HepG2 (cell line): ENCODE data around the gene UBAC1. TPM values are rescaled to one million over a fixed set of nuclear protein-coding genes. Genes with fewer than 3 reads are reported as not detected.

Experiments used
- CAMTA2 ChIP-seq: sonication (generic); formaldehyde crosslinking; IDR thresholded peaks from 2 replicates; pipeline ENCODE4 v1.4.0; 2020; ENCODE audit warnings: mild to moderate bottlenecking, missing genetic modification reagents, borderline replicate concordance
- CREB1 ChIP-seq, 2 experiments: fragments of 450-650 bp in 1 of 2; IDR thresholded peaks; 2 replicates each; pipeline ENCODE4 v1.6.1; 2016 to 2017; ENCODE audit warnings: control low read depth in 1 of 2, mild to moderate bottlenecking in 1 of 2, missing compliant biosample characterization in 1 of 2, missing genetic modification characterization in 1 of 2
- EEA1 ChIP-seq: sonication (generic); formaldehyde crosslinking; IDR thresholded peaks from 2 replicates; pipeline ENCODE4 v1.5.1; 2020; ENCODE audit warnings: mild to moderate bottlenecking, missing genetic modification reagents, borderline replicate concordance
- FOSL2 ChIP-seq: sonication (generic); formaldehyde crosslinking; IDR thresholded peaks from 2 replicates; pipeline ENCODE4 v1.4.0; 2020; ENCODE audit warnings: missing genetic modification reagents
- IKZF4 ChIP-seq: sonication (generic); formaldehyde crosslinking; IDR thresholded peaks from 2 replicates; pipeline ENCODE4 v1.5.1; 2020; ENCODE audit warnings: borderline replicate concordance, mild to moderate bottlenecking, low read depth, missing genetic modification reagents; ENCODE audit errors: not compliant biosample characterization
- MAZ ChIP-seq, 2 experiments: sonication (generic) in 1 of 2; formaldehyde crosslinking in 1 of 2; IDR thresholded peaks; 2 replicates each; pipeline versions ENCODE4 v1.5.0 to v1.6.1; 2012 to 2020; ENCODE audit warnings: low read depth in 2 of 2, mild to moderate bottlenecking in 2 of 2, borderline replicate concordance in 1 of 2, improper control_type of control experiment in 1 of 2, low read length in 1 of 2, missing genetic modification reagents in 1 of 2, moderate library complexity in 1 of 2
- MBNL3 ChIP-seq: fragments of 250-450 bp; sonication (Bioruptor Pico); conservative IDR thresholded peaks from 2 replicates; pipeline ENCODE4 v1.8.0; 2022; ENCODE audit warnings: mild to moderate bottlenecking, inconsistent platforms
- RFXAP ChIP-seq: sonication (generic); formaldehyde crosslinking; IDR thresholded peaks from 2 replicates; pipeline ENCODE4 v1.4.0; 2020; ENCODE audit warnings: missing genetic modification reagents, borderline replicate concordance
- SYNCRIP ChIP-seq: fragments of 200-400 bp; formaldehyde crosslinking; IDR thresholded peaks from 2 replicates; pipeline ENCODE4 v1.6.1; 2018; ENCODE audit warnings: mild to moderate bottlenecking, low read depth, low read length; ENCODE audit not compliant: insufficient read depth
- ZKSCAN1 ChIP-seq: fragments of 150-350 bp; IDR thresholded peaks from 2 replicates; pipeline ENCODE4 v1.6.1; 2014; ENCODE audit warnings: low read length
- ZNF24 ChIP-seq: fragments of 450-650 bp; IDR thresholded peaks from 2 replicates; pipeline ENCODE4 v1.6.1; 2017; ENCODE audit warnings: antibody characterized with exemption, mild to moderate bottlenecking
- ZNF567 ChIP-seq: sonication (generic); formaldehyde crosslinking; IDR thresholded peaks from 2 replicates; pipeline ENCODE4 v1.8.1; 2023; ENCODE audit warnings: mild to moderate bottlenecking, missing genetic modification reagents, borderline replicate concordance
- polyA plus RNA-seq, 8 experiments: library from polyadenylated mRNA; depleted of rRNA in 3 of 8; stranded (reverse) in 7 of 8; unstranded in 1 of 8; fragments of >200 nt; fragmentation: Illumina TruSeq in 4 of 8; extraction: Trizol in 4 of 8; gene quantifications; 2 replicates each; pipeline versions ENCODE4 v1.2.1 to v1.2.3, GENCODE V29; 2011 to 2016; ENCODE audit warnings: low read depth in 4 of 8, missing spikeins in 1 of 8, mixed read lengths in 1 of 8; ENCODE audit not compliant: insufficient read depth in 1 of 8
- total RNA-seq, 5 experiments: library from RNA; depleted of rRNA; stranded (reverse); fragments of >200 nt; fragmentation: Illumina TruSeq; extraction: Trizol; gene quantifications; 2 replicates each; pipeline ENCODE4 v1.2.3, GENCODE V29; 2016; ENCODE audit warnings: low read depth in 1 of 5
- TF ChIP-seq, protein P1 (sequence below): sonication (generic); formaldehyde crosslinking; IDR thresholded peaks from 2 replicates; pipeline ENCODE4 v1.4.0; 2020; ENCODE audit warnings: missing genetic modification reagents, borderline replicate concordance

The UBAC1 gene
- total and polyA plus RNA-seq, 2 of the 13 experiments (the other 11 are each of a cell fraction or from before 2014, with no cell fraction given): 32.2 to 34.1 TPM

DNA sequence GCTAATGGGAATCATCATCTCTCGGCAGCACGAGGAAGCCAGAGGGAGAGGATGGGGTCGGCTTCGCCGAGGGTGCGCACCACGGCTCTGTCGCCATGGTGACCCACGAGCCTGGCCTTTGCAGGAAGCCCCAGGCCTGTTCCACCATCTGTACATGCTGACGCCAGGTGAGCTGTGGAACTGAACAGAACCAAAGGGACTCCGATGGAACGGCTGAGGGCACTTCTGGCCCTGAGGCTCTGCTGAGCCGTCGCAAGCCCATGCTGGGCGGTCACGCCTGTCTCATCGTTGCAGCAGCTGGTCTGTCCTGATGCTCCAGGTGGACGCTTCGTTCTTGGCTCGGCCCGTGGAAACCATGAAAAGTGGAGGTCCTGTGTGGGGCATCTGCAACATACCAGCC is 34.6 kb upstream of the UBAC1 start (continued):
- TF ChIP-seq, protein P1, sequence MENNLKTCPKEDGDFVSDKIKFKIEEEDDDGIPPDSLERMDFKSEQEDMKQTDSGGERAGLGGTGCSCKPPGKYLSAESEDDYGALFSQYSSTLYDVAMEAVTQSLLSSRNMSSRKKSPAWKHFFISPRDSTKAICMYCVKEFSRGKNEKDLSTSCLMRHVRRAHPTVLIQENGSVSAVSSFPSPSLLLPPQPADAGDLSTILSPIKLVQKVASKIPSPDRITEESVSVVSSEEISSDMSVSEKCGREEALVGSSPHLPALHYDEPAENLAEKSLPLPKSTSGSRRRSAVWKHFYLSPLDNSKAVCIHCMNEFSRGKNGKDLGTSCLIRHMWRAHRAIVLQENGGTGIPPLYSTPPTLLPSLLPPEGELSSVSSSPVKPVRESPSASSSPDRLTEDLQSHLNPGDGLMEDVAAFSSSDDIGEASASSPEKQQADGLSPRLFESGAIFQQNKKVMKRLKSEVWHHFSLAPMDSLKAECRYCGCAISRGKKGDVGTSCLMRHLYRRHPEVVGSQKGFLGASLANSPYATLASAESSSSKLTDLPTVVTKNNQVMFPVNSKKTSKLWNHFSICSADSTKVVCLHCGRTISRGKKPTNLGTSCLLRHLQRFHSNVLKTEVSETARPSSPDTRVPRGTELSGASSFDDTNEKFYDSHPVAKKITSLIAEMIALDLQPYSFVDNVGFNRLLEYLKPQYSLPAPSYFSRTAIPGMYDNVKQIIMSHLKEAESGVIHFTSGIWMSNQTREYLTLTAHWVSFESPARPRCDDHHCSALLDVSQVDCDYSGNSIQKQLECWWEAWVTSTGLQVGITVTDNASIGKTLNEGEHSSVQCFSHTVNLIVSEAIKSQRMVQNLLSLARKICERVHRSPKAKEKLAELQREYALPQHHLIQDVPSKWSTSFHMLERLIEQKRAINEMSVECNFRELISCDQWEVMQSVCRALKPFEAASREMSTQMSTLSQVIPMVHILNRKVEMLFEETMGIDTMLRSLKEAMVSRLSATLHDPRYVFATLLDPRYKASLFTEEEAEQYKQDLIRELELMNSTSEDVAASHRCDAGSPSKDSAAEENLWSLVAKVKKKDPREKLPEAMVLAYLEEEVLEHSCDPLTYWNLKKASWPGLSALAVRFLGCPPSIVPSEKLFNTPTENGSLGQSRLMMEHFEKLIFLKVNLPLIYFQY (CRISPR knock-in tag): no peak
- TF ChIP-seq FOSL2 (CRISPR knock-in tag) (no peak), EEA1 (CRISPR knock-in tag) (no peak), ZKSCAN1 (no peak), ZNF567 (CRISPR knock-in tag) (no peak), MBNL3 (CRISPR knock-in tag) (no peak), IKZF4 (no peak), ZNF24 (no peak), MAZ (IDR thresholded peaks at IDR 0.05; ENCODE audit: borderline replicate concordance, low read depth, low read length) (no peak), MAZ (CRISPR knock-in tag; IDR thresholded peaks at IDR 0.05; ENCODE audit: low read depth) (no peak), RFXAP (CRISPR knock-in tag) (no peak), CAMTA2 (no peak), CREB1 (IDR thresholded peaks at IDR 0.05) (no peak), CREB1 (CRISPR knock-in tag; IDR thresholded peaks at IDR 0.05) (no peak), SYNCRIP (no peak)
